Effector memory CD8-positive, alpha-beta T cell (primary cell): ENCODE measurements around the gene MIEN1.
"Not testable (repeated sequence)": the region's sequence is repeated elsewhere in the genome, so short reads cannot be mapped to it uniquely, and the experiment has no call there.

Source experiments
- ATAC-seq: fragments of 150-1000 bp; cut with Tn5 transposase; replicated peaks from 2 replicates; pipeline ENCODE4 v1.10.0; 2021; ENCODE audit warnings: mild to moderate bottlenecking, moderate library complexity
- DNase-seq, 3 experiments: peaks; one replicate each; pipeline ENCODE4 v3.0.0; 2021
- H3K27ac Mint-ChIP-seq, 2 donors: one replicate each; pipeline ENCODE4 v1.8.0; 2022; ENCODE audit warnings: mild to moderate bottlenecking in 2 of 2, mixed read lengths in 2 of 2, moderate library complexity in 2 of 2
- H3K27me3 Mint-ChIP-seq, 2 donors: one replicate each; pipeline ENCODE4 v1.8.0; 2022; ENCODE audit warnings: mixed read lengths in 2 of 2
- H3K36me3 Mint-ChIP-seq: one replicate; pipeline ENCODE4 v1.8.0; 2022; ENCODE audit warnings: mild to moderate bottlenecking, moderate library complexity, mixed read lengths; ENCODE audit not compliant: insufficient read depth
- H3K4me1 Mint-ChIP-seq, 2 donors: one replicate each; pipeline ENCODE4 v1.8.0; 2022; ENCODE audit warnings: low read depth in 2 of 2, mixed read lengths in 2 of 2
- H3K4me3 Mint-ChIP-seq, 2 donors: one replicate each; pipeline ENCODE4 v1.8.0; 2022; ENCODE audit warnings: mild to moderate bottlenecking in 2 of 2, mixed read lengths in 2 of 2, moderate library complexity in 2 of 2
- H3K9me3 Mint-ChIP-seq, 2 donors: one replicate each; pipeline ENCODE4 v1.8.0; 2022; ENCODE audit warnings: mixed read lengths in 2 of 2

Gene MIEN1

DNA sequence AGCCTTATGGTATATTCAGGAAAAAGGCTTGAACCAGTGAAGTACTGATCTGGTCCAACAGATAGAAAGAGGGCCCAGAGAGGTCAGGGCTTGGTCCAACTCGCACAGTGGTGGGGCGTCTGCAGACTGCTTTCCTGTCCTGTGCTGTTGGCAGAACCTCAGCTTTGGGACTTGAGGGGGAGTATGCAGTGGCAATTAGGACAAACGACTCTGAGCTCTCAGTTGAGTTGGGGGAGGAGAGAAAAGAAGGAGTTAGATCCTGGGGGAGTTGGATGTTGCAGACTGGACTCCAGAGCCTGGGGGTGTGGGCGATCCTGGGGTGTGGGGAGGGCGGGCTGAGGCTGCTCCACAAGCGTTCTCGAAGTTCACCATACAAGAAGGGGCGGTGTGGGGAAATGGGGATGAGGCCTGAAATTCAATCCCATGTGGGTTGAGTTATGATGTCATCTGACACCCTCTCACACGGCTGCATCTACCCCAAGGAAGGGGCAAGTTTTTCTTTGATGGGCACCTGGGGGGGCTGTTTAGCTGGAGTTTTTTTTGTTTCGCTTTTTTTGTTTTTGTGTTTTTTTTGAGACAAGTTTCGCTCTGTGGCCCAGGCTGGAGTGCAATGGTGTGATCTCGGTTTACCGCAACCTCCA is 22.0 kb upstream of the MIEN1 start:
- peaks cover 38% of the 10 kb centered on the region for H3K36me3 Mint-ChIP-seq
- peak overlapping the region; percentile 87 to 90 for H3K4me3 Mint-ChIP-seq
- H3K27me3 Mint-ChIP-seq, result no peaks in the 10 kb centered on the region
- ATAC-seq, result no peak
- peaks cover 33 to 36% of the 10 kb centered on the region in 2 donors for H3K4me1 Mint-ChIP-seq
- H3K27ac Mint-ChIP-seq, result peak overlapping the region; percentile 36 to 97
- no peak for DNase-seq
- no peaks in the 10 kb centered on the region for H3K9me3 Mint-ChIP-seq

DNA sequence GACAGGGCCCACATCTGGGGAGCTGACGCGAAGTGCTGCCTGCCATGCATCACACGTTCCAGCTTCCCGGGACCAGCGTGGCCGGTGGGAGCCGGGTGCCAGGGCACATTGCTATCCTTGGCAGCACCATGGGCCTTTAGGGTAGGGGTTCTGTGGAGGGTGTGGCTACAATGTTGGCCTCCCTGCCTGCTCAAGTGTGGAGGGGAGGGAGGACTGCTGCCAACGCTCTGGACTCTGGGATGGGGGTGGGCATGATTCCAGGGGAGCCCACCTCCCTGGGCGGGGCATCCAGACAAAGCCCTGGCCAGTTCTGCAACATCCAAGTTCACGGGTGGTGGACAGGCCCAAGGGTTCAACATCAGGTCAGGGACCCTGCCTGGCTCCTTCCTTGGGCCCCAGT is 21.3 kb upstream of the MIEN1 start:
- DNase-seq (no peak), ATAC-seq (no peak)
- Mint-ChIP-seq H3K4me1 (peaks cover 26 to 28% of the 10 kb centered on the region in 2 donors), H3K27me3 (no peaks in the 10 kb centered on the region), H3K27ac (peak overlapping the region in 1 of 2 donors; percentile 67), H3K4me3 (peak overlapping the region in 1 of 2 donors; percentile 56), H3K36me3 (peaks cover 35% of the 10 kb centered on the region), H3K9me3 (no peaks in the 10 kb centered on the region)

DNA sequence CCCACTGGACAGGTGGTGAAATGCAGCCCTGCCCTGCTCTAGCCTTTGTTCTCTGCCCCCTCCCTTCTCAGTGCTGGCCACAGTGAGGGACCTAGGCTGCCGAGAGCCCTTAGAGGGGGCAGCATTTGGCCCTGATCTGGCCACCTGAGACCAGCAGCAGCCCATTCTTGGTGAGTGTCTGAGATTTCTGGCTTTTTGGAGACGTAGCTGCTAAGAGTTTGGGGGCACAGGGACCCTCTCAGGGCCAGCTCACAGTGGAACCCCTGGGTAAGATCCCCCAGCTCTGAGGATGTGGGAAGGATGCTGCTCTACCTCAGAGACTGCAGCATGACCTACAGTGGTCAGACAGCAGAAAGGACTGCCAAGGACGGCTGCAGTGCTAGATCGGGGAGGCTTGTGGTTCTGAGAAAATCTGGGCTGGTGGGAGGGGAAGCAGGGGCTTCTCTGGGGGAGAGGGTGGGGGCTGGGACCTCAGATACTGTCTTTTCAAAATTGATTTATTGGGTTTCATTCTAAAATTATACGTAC is 20.7 kb upstream of the MIEN1 start:
- Mint-ChIP-seq H3K4me1 (peaks cover 21 to 23% of the 10 kb centered on the region in 2 donors), H3K4me3 (no peak overlapping the region), H3K36me3 (peaks cover 30% of the 10 kb centered on the region), H3K27ac (peak overlapping the region in 1 of 2 donors; percentile 67), H3K27me3 (no peaks in the 10 kb centered on the region), H3K9me3 (no peaks in the 10 kb centered on the region)
- ATAC-seq, result no peak
- DNase-seq, result no peak

DNA sequence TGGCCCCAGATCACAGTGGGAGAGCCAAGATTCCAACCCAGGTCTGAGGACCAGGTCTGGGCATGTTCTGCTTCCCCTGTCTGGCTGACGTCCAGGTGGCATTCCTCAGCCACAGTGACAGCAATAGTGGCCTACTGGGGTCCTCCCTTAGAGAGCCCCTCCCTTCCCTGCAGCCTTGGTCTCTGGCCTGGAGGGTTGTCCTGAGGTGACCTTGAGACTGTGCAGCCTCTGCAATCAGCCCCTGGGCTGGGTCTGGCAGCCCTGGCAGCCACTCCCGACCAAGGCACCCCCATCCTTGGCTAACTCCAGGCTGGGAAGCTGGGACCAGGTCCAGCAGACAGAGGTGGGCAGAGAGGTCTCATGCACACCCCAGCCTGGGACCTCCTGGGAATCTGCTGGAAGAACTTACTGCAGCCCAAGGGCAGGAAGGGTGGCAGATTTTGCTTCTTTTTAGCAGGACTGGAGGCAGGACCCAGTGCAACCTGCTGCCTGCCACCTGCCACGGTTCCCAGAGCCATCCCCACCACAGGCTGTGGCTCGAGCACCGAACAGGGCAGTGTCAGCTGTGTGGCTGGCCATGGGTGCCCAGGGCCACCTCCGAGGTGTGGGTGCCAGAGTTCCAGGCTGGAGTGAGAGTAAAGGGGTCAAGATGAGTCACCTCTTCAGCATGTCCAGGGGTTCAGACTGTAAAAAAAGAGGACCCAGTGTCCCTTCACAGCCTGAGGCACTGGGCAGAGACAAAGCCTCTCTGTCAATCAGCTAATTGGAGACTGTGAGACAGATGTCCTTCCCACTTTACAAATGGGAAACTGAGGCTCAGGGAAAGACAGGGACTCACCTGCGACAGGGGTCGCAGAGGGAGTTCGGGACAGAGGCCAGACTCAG is 20.0 kb upstream of the MIEN1 start:
- Mint-ChIP-seq H3K27me3 (no peaks in the 10 kb centered on the region), H3K9me3 (no peaks in the 10 kb centered on the region), H3K4me1 (peaks cover 14 to 16% of the 10 kb centered on the region in 2 donors), H3K4me3 (no peak overlapping the region), H3K27ac (no peak overlapping the region), H3K36me3 (peaks cover 23% of the 10 kb centered on the region)
- ATAC-seq (no peak), DNase-seq (no peak)

DNA sequence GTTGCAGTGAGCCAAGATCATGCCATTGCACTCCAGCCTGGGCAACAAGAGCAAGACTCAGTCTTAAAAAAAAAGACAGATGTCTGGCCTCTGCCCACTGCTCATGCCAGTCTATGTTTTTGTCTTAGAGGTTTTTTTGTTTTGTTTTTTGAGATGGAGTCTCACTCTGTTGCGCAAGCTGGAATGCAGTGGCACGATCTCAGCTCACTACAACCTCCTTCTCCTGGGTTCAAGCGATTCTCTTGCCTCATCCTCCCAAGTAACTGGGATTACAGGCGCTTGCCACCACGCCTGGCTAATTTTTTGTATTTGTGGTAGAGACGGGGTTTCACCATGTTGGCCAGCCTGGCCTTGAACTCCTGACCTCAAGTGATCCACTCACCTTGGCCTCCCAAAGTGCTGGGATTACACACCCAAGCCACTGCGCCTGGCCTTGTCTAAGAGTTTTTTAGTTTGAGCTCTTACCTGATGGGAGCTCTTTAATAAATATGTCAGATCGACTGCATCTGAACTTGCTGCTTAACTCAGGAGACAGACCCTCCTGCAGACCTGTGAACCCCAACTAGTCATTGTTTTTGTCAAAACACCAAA is 18.2 kb upstream of the MIEN1 start:
- H3K27me3 Mint-ChIP-seq, result peaks cover 0 to 11% of the 10 kb centered on the region in 2 donors
- H3K4me3 Mint-ChIP-seq, DNase-seq, H3K9me3 Mint-ChIP-seq, H3K27ac Mint-ChIP-seq, ATAC-seq, H3K36me3 Mint-ChIP-seq: not testable (repeated sequence)
- peaks cover 7 to 12% of the 10 kb centered on the region in 2 donors for H3K4me1 Mint-ChIP-seq

DNA sequence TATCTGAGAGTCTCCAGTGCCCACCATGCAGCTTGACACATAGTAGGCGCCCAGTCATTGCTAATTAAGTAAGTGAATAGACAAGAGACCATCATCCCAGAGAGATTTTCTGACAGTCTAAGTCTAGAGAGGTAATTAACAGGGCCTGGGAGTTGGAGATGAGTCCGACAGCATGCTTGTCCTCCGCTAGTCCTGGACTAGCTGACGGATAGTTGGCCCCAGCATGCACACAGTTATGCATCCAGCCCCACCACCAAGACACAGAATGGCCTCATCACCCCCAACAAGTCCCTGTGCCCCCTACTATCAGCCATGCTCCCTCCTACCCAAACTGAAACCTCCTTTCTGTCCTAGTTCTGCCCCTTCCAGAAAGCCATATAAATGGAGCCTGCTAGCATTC is 17.4 kb upstream of the MIEN1 start:
- H3K27ac Mint-ChIP-seq, result no peak overlapping the region
- no peaks in the 10 kb centered on the region for H3K9me3 Mint-ChIP-seq
- peaks cover 2% of the 10 kb centered on the region for H3K36me3 Mint-ChIP-seq
- H3K4me3 Mint-ChIP-seq, result no peak overlapping the region
- ATAC-seq (no peak), DNase-seq (no peak)
- peaks cover 3 to 5% of the 10 kb centered on the region in 2 donors for H3K4me1 Mint-ChIP-seq
- peaks cover 0 to 19% of the 10 kb centered on the region in 2 donors for H3K27me3 Mint-ChIP-seq

DNA sequence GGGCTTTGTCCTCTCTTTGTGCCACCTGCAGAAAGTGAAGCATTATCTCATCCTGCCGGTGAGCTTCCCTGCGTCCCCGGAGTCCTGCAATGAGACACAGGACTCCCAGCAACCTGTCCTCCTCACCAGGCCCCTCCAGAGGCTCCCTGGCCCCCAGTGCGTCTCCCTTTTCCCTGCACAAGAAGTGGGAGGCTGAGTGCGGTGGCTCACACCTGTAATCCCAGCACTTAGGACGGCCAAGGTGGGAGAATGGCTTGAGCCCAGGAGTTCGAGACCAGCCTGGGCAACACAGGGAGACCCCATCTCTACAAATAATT is 15.8 kb upstream of the MIEN1 start:
- no peak overlapping the region for H3K4me3 Mint-ChIP-seq
- peaks cover 0 to 36% of the 10 kb centered on the region in 2 donors for H3K27me3 Mint-ChIP-seq
- H3K36me3 Mint-ChIP-seq, result no peaks in the 10 kb centered on the region
- ATAC-seq, result no peak
- H3K9me3 Mint-ChIP-seq, result no peaks in the 10 kb centered on the region
- no peak for DNase-seq
- H3K27ac Mint-ChIP-seq, result peak overlapping the region; percentile 54 to 62
- H3K4me1 Mint-ChIP-seq, result no peaks in the 10 kb centered on the region

DNA sequence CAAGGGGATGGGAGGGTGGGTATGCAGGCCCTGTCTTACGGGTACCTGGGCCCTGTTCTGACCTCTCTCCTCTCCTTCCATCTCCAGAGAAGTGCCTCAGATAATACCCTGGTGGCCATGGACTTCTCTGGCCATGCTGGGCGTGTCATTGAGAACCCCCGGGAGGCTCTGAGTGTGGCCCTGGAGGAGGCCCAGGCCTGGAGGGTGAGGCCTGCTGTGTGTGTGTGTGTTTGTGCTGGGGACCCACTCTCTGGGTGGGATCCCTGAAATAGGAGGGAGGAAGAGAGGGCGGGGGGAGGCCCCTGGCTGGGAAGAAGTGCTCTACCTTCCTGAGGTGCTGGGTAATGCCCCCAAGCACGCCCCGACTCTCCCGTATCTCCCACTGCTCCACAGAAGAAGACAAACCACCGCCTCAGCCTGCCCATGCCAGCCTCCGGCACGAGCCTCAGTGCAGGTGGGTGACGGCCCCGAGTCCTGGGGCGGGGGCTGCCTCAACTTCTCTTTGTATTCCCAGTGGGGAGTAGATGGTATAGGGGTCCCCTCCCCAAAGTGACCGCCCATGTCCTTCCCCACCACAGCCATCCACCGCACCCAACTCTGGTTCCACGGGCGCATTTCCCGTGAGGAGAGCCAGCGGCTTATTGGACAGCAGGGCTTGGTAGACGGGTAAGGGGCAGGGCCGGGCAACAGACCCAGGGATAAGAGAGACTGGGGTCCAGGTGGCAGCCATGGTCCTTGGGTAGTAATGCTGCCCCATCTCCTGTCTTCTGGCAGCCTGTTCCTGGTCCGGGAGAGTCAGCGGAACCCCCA is 15.2 kb upstream of the MIEN1 start:
- H3K27me3 Mint-ChIP-seq, result peaks cover 5 to 41% of the 10 kb centered on the region in 2 donors
- H3K27ac Mint-ChIP-seq, result no peak overlapping the region
- H3K4me1 Mint-ChIP-seq, result no peaks in the 10 kb centered on the region
- no peaks in the 10 kb centered on the region for H3K36me3 Mint-ChIP-seq
- no peak overlapping the region for H3K4me3 Mint-ChIP-seq
- H3K9me3 Mint-ChIP-seq, result no peaks in the 10 kb centered on the region
- no peak for DNase-seq
- ATAC-seq, result no peak

DNA sequence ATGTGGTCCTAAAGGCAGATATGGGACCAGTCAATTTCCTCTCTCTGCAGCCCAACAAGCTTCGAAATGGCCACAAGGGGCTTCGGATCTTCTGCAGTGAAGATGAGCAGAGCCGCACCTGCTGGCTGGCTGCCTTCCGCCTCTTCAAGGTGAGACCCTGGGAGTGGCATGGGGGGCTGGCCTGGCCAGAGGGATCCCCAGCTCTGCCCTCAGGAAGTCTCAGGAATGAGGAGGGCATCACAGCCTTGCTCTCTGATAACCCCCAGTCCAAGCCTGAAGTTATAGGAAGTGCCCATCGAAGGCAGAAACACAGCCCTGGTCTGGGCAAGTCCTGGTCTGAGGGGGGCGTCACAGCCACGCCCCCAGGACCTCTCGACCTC is 14.5 kb upstream of the MIEN1 start:
- DNase-seq (no peak), ATAC-seq (no peak)
- H3K4me1 Mint-ChIP-seq, result peaks cover 0 to 1% of the 10 kb centered on the region in 2 donors
- H3K4me3 Mint-ChIP-seq, result no peak overlapping the region
- H3K27me3 Mint-ChIP-seq, result peaks cover 12 to 48% of the 10 kb centered on the region in 2 donors
- H3K27ac Mint-ChIP-seq, result no peak overlapping the region
- no peaks in the 10 kb centered on the region for H3K36me3 Mint-ChIP-seq
- no peaks in the 10 kb centered on the region for H3K9me3 Mint-ChIP-seq

DNA sequence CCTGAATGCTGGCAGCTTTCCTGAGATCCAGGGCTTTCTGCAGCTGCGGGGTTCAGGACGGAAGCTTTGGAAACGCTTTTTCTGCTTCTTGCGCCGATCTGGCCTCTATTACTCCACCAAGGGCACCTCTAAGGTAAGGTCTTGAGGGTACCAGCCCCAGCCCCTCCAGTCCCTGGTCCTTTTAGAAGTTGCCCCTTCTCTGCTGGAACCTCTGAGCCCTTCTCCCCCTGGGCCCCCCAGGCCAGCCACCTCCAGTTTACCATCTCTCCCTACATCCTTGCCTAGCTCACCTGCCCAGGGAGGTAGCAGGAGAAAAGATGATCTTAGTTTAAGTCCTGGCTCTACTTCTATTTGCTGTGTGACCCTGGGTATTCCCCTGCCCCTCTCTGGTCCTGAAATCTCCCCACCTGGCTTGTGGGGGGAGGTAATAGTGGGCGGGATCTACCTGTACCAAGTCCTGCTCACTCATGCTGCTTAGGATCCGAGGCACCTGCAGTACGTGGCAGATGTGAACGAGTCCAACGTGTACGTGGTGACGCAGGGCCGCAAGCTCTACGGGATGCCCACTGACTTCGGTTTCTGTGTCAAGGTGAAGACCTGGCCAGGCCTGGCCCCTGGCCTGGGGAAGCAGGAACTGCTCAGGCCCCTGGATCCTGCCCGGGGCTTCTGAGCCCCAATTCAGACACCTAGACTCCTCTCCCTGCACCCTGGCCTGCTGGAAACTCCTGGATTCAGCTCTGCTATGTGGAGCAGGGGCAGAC is 13.9 kb upstream of the MIEN1 start:
- Mint-ChIP-seq H3K4me1 (peaks cover 0 to 4% of the 10 kb centered on the region in 2 donors), H3K36me3 (no peaks in the 10 kb centered on the region), H3K9me3 (no peaks in the 10 kb centered on the region), H3K4me3 (no peak overlapping the region), H3K27me3 (peaks cover 17 to 54% of the 10 kb centered on the region in 2 donors), H3K27ac (peak overlapping the region in 1 of 2 donors; percentile 41)
- DNase-seq, result no peak
- no peak for ATAC-seq

DNA sequence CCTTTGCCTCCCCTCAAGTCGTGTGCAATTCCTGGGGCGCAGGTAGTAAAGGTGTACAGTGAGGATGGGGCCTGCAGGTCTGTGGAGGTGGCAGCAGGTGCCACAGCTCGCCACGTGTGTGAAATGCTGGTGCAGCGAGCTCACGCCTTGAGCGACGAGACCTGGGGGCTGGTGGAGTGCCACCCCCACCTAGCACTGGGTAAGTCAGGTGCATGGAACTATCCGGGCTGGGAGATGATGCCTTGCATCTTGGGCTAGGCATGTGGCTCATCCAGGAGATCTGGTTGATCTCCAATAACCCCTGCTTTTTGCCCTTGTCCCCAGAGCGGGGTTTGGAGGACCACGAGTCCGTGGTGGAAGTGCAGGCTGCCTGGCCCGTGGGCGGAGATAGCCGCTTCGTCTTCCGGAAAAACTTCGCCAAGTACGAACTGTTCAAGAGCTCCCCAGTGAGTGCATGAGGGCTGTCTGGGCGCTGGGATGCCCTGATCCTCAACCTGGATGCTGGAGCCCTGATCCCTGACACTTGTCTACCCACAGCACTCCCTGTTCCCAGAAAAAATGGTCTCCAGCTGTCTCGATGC is 12.6 kb upstream of the MIEN1 start:
- peaks cover 4 to 6% of the 10 kb centered on the region in 2 donors for H3K4me1 Mint-ChIP-seq

DNA sequence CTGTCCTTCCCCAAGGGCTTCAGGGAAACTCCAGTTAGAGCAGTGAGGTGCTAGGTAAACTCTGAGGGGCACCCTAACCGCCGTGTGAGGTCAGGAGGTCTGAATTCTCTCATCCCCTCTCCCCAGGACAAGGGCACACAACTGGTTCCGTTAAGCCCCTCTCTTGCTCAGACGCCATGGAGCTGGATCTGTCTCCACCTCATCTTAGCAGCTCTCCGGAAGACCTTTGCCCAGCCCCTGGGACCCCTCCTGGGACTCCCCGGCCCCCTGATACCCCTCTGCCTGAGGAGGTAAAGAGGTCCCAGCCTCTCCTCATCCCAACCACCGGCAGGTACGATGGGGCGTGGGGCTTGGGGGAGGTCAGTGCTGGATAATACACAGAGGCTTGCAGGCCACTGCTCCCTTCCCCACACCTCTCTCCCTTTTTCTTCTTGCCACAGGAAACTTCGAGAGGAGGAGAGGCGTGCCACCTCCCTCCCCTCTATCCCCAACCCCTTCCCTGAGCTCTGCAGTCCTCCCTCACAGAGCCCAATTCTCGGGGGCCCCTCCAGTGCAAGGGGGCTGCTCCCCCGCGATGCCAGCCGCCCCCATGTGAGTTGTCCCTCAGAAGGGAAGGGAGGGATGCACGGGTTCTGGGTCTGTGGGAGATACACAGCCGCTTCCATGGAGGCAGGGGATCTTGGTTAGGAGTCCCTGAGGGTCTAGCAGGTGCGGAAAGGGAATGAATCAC is 12.0 kb upstream of the MIEN1 start:
- H3K4me1 Mint-ChIP-seq, result peaks cover 4 to 6% of the 10 kb centered on the region in 2 donors
- H3K9me3 Mint-ChIP-seq, result no peaks in the 10 kb centered on the region
- no peak overlapping the region for H3K4me3 Mint-ChIP-seq
- no peaks in the 10 kb centered on the region for H3K36me3 Mint-ChIP-seq
- no peak overlapping the region for H3K27ac Mint-ChIP-seq
- peaks cover 26 to 73% of the 10 kb centered on the region in 2 donors for H3K27me3 Mint-ChIP-seq
- no peak for ATAC-seq
- DNase-seq, result no peak

More for the DNA sequence above, 12.6 kb upstream of the MIEN1 start:
- Mint-ChIP-seq H3K36me3 (no peaks in the 10 kb centered on the region), H3K27me3 (peaks cover 26 to 67% of the 10 kb centered on the region in 2 donors), H3K9me3 (no peaks in the 10 kb centered on the region), H3K27ac (no peak overlapping the region), H3K4me3 (no peak overlapping the region)
- ATAC-seq, result no peak
- no peak for DNase-seq
